Cerebellar nuclear complex (tissue), 1 donor: ENCODE data around the gene PFKFB1.

ENCODE experiments used
- DNase-seq, 2 experiments: peaks; one replicate each; lab custom pipeline; 2025; lab: John Stamatoyannopoulos, UW

PFKFB1 gene

GRCh38 chrX:54994099-54994498, at the start of gene PFKFB1:
PFKFB1 (minus strand) TSS chrX:54994188; CDS start chrX:54994007, 181 bp downstream.
- no peak for DNase-seq

- DNase-seq = no peak
These were observed 47.5 kb upstream of the PFKFB1 start for GRCh38 chrX:55041514-55041913.

- DNase-seq = no peak
These were observed 45.5 kb upstream of the PFKFB1 start for GRCh38 chrX:55039471-55039870.

- DNase-seq = no peak
These were observed 39.4 kb upstream of the PFKFB1 start for GRCh38 chrX:55033429-55033828.

GRCh38 chrX:55030271-55031205, 36.5 kb upstream of the PFKFB1 start, which contains the start of gene ALAS2:
ALAS2 (minus strand) TSS chrX:55030977; CDS start chrX:55026000, 4,977 bp downstream.
- no peak for DNase-seq

- no peak for DNase-seq
These were observed 35.3 kb upstream of the PFKFB1 start for GRCh38 chrX:55029291-55029690.

GRCh38 chrX:55028611-55029010, 34.6 kb upstream of the PFKFB1 start:
- DNase-seq = no peak

GRCh38 chrX:55028040-55028439, 34.1 kb upstream of the PFKFB1 start:
- DNase-seq = no peak

- DNase-seq = no peak
These were observed 32.9 kb upstream of the PFKFB1 start for GRCh38 chrX:55026840-55027239.

- no peak for DNase-seq
These were observed 32.2 kb upstream of the PFKFB1 start for GRCh38 chrX:55026143-55026542.

GRCh38 chrX:55014897-55015299, 20.9 kb upstream of the PFKFB1 start:
- DNase-seq = no peak

- no peak for DNase-seq
These were observed 17.3 kb upstream of the PFKFB1 start for GRCh38 chrX:55011294-55011693.

- no peak for DNase-seq
These were observed 14.8 kb upstream of the PFKFB1 start for GRCh38 chrX:55008571-55009358.

- DNase-seq = no peak
These were observed 13.7 kb upstream of the PFKFB1 start for GRCh38 chrX:55007656-55008055.

- DNase-seq = no peak
These were observed 13.0 kb upstream of the PFKFB1 start for GRCh38 chrX:55006827-55007621.

- no peak for DNase-seq
These were observed 11.3 kb upstream of the PFKFB1 start for GRCh38 chrX:55005256-55005655.

GRCh38 chrX:55004231-55004630, 10.2 kb upstream of the PFKFB1 start:
- DNase-seq = no peak

GRCh38 chrX:54999717-55000598, 6.0 kb upstream of the PFKFB1 start, which contains the start of gene APEX2:
APEX2 (plus strand) TSS chrX:55000363; CDS start chrX:55000423, 60 bp downstream.
- DNase-seq = peak in 1 of 2 experiments; percentile 61

- DNase-seq = no peak
These were observed 1.6 kb upstream of the PFKFB1 start for GRCh38 chrX:54995621-54996020.

GRCh38 chrX:54994668-54995351, 822 bp upstream of the PFKFB1 start:
- DNase-seq = no peak
